ENCODE measurements around the gene GNA14. TPM values are rescaled to one million over a fixed set of nuclear protein-coding genes. Genes with fewer than 3 reads are reported as not detected.

The GNA14 gene
- polyA plus RNA-seq, 1 donor from 2014 or later, result 0.40 TPM

DNA sequence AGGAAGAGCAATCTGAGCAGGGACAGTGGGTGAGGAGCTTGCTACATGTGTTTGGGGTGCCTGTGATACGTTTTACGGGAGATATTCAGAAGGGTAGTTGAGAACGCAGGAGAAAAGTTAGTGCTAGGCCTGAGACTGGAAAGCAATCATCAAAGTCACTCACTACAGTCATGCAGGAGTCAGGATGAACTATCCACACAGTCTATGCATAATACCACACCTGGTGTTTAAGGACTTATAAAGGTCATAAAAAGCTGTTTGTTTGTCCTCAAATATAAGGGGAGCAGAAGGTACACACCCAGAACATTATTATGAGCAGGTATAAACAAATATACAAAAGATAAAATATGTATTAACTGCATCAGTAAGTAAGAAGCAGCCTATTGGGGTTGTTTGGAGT is 176.6 kb downstream of the GNA14 start:
- Histone ChIP-seq H3K9ac (ENCODE audit: low read length) (no peak overlapping the region), H3K36me3 (ENCODE audit: insufficient read depth, low read length) (no peaks in the 10 kb centered on the region), H3F3A (ENCODE audit: insufficient read depth, low read length, poor library complexity, severe bottlenecking) (no peaks in the 10 kb centered on the region), H3K27ac (ENCODE audit: low read length) (no peak overlapping the region), H2AFZ (ENCODE audit: low read depth, low read length) (no peak overlapping the region), H3K79me2 (replicated peaks; ENCODE audit: insufficient read depth, low read length) (no peaks in the 10 kb centered on the region), H3K4me3 (ENCODE audit: low read length) (no peak overlapping the region), H3K4me2 (ENCODE audit: low read length) (no peak overlapping the region), H3K9me2 (ENCODE audit: insufficient read depth, low read length) (no peaks in the 10 kb centered on the region), H3K9me3 (ENCODE audit: low read length) (peaks cover 8% of the 10 kb centered on the region), H4K20me1 (ENCODE audit: insufficient read depth) (no peaks in the 10 kb centered on the region), H3K27me3 (ENCODE audit: insufficient read depth, low read depth, low read length) (no peaks in the 10 kb centered on the region)
- TF ChIP-seq SMC3 (conservative IDR thresholded peaks at IDR 0.05; ENCODE audit: poor library complexity), result no peak
- TF ChIP-seq EP300 (conservative IDR thresholded peaks at IDR 0.05; ENCODE audit: poor library complexity, severe bottlenecking), result no peak
- TF ChIP-seq, protein P1, sequence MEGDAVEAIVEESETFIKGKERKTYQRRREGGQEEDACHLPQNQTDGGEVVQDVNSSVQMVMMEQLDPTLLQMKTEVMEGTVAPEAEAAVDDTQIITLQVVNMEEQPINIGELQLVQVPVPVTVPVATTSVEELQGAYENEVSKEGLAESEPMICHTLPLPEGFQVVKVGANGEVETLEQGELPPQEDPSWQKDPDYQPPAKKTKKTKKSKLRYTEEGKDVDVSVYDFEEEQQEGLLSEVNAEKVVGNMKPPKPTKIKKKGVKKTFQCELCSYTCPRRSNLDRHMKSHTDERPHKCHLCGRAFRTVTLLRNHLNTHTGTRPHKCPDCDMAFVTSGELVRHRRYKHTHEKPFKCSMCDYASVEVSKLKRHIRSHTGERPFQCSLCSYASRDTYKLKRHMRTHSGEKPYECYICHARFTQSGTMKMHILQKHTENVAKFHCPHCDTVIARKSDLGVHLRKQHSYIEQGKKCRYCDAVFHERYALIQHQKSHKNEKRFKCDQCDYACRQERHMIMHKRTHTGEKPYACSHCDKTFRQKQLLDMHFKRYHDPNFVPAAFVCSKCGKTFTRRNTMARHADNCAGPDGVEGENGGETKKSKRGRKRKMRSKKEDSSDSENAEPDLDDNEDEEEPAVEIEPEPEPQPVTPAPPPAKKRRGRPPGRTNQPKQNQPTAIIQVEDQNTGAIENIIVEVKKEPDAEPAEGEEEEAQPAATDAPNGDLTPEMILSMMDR (IDR thresholded peaks at IDR 0.05; ENCODE audit: poor library complexity, severe bottlenecking), result no peak
- TF ChIP-seq TAF1 (IDR thresholded peaks at IDR 0.05; ENCODE audit: low read depth), result no peak
- TF ChIP-seq RAD21 (conservative IDR thresholded peaks at IDR 0.05), result no peak
- TF ChIP-seq EZH2 (IDR thresholded peaks at IDR 0.05; ENCODE audit: borderline replicate concordance, insufficient read depth, low read length, poor library complexity, severe bottlenecking), result no peak
- no peak for TF ChIP-seq MXI1 (conservative IDR thresholded peaks at IDR 0.05; ENCODE audit: poor library complexity, severe bottlenecking)
- TF ChIP-seq POLR2AphosphoS5 (IDR thresholded peaks at IDR 0.05), result no peak
- TF ChIP-seq, protein P2, sequence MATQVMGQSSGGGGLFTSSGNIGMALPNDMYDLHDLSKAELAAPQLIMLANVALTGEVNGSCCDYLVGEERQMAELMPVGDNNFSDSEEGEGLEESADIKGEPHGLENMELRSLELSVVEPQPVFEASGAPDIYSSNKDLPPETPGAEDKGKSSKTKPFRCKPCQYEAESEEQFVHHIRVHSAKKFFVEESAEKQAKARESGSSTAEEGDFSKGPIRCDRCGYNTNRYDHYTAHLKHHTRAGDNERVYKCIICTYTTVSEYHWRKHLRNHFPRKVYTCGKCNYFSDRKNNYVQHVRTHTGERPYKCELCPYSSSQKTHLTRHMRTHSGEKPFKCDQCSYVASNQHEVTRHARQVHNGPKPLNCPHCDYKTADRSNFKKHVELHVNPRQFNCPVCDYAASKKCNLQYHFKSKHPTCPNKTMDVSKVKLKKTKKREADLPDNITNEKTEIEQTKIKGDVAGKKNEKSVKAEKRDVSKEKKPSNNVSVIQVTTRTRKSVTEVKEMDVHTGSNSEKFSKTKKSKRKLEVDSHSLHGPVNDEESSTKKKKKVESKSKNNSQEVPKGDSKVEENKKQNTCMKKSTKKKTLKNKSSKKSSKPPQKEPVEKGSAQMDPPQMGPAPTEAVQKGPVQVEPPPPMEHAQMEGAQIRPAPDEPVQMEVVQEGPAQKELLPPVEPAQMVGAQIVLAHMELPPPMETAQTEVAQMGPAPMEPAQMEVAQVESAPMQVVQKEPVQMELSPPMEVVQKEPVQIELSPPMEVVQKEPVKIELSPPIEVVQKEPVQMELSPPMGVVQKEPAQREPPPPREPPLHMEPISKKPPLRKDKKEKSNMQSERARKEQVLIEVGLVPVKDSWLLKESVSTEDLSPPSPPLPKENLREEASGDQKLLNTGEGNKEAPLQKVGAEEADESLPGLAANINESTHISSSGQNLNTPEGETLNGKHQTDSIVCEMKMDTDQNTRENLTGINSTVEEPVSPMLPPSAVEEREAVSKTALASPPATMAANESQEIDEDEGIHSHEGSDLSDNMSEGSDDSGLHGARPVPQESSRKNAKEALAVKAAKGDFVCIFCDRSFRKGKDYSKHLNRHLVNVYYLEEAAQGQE (IDR thresholded peaks at IDR 0.05; ENCODE audit: borderline replicate concordance), result no peak

DNA sequence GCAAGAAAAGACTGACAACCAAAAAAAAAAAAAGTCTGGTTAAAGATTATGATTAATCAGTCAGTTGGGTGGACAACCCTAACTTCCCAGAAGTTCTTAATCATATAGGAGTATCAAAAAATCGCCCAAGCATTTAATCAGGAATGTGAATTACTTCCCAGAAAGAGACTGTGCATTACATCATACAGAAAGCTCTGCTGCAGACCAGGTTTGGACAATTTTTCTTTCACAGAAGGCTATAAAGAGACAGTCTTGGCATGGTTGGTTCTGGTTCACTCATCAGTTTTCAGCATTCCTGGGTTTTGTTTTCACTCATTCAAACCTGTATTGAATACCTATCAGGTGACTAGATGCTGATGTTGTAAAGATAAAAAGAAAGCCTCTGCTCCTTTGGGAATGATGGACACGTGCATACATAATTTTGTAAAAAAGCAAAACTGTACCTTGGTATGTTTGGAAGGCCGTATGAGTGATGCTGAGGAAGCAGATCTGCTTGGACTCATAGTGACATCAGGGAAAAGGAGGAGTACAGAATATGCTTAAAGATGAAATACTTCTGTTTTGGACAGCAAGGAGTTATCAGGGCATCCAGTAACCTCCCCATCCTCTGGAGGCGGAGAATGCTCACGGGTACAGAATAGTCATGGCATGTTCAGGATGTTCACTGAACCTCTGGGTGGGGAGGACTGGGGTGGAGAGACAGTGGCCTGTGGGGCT is 178.4 kb downstream of the GNA14 start:
- no peaks in the 10 kb centered on the region for H3F3A ChIP-seq (ENCODE audit: insufficient read depth, low read length, poor library complexity, severe bottlenecking)
- no peak overlapping the region for H3K9ac ChIP-seq (ENCODE audit: low read length)
- no peaks in the 10 kb centered on the region for H3K79me2 ChIP-seq (replicated peaks; ENCODE audit: insufficient read depth, low read length)
- H4K20me1 ChIP-seq (ENCODE audit: insufficient read depth), result no peaks in the 10 kb centered on the region
- peaks cover 3% of the 10 kb centered on the region for H3K9me3 ChIP-seq (ENCODE audit: low read length)
- TF ChIP-seq EZH2 (IDR thresholded peaks at IDR 0.05; ENCODE audit: borderline replicate concordance, insufficient read depth, low read length, poor library complexity, severe bottlenecking) (no peak), MXI1 (conservative IDR thresholded peaks at IDR 0.05; ENCODE audit: poor library complexity, severe bottlenecking) (no peak), POLR2AphosphoS5 (IDR thresholded peaks at IDR 0.05) (no peak), TAF1 (IDR thresholded peaks at IDR 0.05; ENCODE audit: low read depth) (no peak)
- TF ChIP-seq, protein P1 (IDR thresholded peaks at IDR 0.05; ENCODE audit: poor library complexity, severe bottlenecking), result no peak
- no peak overlapping the region for H2AFZ ChIP-seq (ENCODE audit: low read depth, low read length)
- H3K4me3 ChIP-seq (ENCODE audit: low read length), result no peak overlapping the region
- H3K27ac ChIP-seq (ENCODE audit: low read length), result no peak overlapping the region
- H3K27me3 ChIP-seq (ENCODE audit: insufficient read depth, low read depth, low read length), result no peaks in the 10 kb centered on the region
- H3K36me3 ChIP-seq (ENCODE audit: insufficient read depth, low read length), result no peaks in the 10 kb centered on the region
- H3K9me2 ChIP-seq (ENCODE audit: insufficient read depth, low read length), result no peaks in the 10 kb centered on the region
- H3K4me2 ChIP-seq (ENCODE audit: low read length), result no peak overlapping the region
